ENCODE data around the gene AK1. TPM values are rescaled to one million over a fixed set of nuclear protein-coding genes. Genes with fewer than 3 reads are reported as not detected.
"Not testable (repeated sequence)": the region's sequence is repeated elsewhere in the genome, so short reads cannot be mapped to it uniquely, and the experiment has no call there.

AK1 gene
- total RNA-seq, 1 donor from 2014 or later, result 58.3 TPM

DNA sequence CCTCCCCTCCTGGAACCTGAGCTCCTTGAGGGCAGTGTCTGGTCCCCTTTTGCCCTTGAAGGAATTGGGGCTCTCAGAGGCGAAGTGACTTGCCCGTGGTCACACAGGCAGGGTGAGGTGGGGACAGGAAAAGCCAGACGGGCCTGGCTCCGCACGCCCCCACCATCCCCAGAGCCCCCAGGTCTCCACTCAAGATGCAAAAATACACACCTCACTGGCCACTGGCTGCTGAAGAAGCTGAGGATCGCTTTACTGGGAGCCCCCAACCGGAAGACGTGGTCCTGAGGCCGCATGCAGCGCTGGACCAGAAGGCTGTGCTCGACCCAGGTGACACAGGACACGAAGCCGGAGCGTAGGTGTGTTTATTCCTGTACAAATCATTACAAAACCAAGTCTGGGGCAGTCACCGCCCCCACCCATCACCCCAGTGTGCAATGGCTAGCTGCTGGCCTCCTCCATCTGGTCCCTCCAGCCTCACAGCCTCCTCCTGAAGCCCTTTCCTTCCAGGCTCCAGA, 7.6 kb upstream of the AK1 start:
- TF ChIP-seq, protein P1, sequence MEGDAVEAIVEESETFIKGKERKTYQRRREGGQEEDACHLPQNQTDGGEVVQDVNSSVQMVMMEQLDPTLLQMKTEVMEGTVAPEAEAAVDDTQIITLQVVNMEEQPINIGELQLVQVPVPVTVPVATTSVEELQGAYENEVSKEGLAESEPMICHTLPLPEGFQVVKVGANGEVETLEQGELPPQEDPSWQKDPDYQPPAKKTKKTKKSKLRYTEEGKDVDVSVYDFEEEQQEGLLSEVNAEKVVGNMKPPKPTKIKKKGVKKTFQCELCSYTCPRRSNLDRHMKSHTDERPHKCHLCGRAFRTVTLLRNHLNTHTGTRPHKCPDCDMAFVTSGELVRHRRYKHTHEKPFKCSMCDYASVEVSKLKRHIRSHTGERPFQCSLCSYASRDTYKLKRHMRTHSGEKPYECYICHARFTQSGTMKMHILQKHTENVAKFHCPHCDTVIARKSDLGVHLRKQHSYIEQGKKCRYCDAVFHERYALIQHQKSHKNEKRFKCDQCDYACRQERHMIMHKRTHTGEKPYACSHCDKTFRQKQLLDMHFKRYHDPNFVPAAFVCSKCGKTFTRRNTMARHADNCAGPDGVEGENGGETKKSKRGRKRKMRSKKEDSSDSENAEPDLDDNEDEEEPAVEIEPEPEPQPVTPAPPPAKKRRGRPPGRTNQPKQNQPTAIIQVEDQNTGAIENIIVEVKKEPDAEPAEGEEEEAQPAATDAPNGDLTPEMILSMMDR (conservative IDR thresholded peaks at IDR 0.05; ENCODE audit: low read depth, low read length), result no peak
- DNase-seq (ENCODE audit: low read depth), result no peak

GRCh38 chr9:127884427-127884911, 7.0 kb upstream of the AK1 start:
- DNase-seq (ENCODE audit: low read depth), result no peak
- no peak overlapping the region for H3K4me3 ChIP-seq (ENCODE audit: low read depth, low read length)
- TF ChIP-seq, protein P1 (conservative IDR thresholded peaks at IDR 0.05; ENCODE audit: low read depth, low read length), result no peak

More for the DNA sequence above, 7.6 kb upstream of the AK1 start:
- H3K4me3 ChIP-seq (ENCODE audit: low read depth, low read length), result no peak overlapping the region

- H3K4me3 ChIP-seq (ENCODE audit: low read depth, low read length), result no peak overlapping the region
- TF ChIP-seq, protein P1 (conservative IDR thresholded peaks at IDR 0.05; ENCODE audit: low read depth, low read length), result no peak
- no peak for DNase-seq (ENCODE audit: low read depth)
Observed at GRCh38 chr9:127883959-127884358, 6.5 kb upstream of the AK1 start.

- not testable (repeated sequence) for H3K4me3 ChIP-seq (ENCODE audit: low read depth, low read length); DNase-seq (ENCODE audit: low read depth)
Observed at GRCh38 chr9:127881715-127882114, 4.2 kb upstream of the AK1 start.

DNA sequence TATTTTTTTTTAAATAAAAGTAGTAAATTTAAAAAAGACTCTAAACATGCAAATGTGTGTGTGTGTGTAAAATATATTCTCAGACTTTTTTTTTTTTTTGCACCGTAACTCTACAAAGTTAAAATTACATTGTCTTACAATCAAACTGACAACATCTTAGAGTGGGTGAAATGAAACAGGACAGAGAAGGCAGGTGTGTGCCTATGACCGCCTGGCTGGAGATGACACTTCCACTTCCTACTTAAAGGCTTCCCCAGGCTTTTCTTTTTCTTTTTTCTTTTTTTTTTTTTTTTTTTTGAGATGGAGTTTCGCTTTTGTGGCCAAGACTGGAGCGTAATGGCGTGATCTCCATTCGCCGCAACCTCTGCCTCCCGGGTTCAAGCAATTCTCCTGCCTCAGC, 2.7 kb upstream of the AK1 start:
- no peak overlapping the region for H3K4me3 ChIP-seq (ENCODE audit: low read depth, low read length)
- DNase-seq (ENCODE audit: low read depth), result no peak
- TF ChIP-seq, protein P1 (conservative IDR thresholded peaks at IDR 0.05; ENCODE audit: low read depth, low read length), result no peak

GRCh38 chr9:127878652-127879390, 1.3 kb upstream of the AK1 start:
- H3K4me3 ChIP-seq (ENCODE audit: low read depth, low read length), result no peak overlapping the region

DNA sequence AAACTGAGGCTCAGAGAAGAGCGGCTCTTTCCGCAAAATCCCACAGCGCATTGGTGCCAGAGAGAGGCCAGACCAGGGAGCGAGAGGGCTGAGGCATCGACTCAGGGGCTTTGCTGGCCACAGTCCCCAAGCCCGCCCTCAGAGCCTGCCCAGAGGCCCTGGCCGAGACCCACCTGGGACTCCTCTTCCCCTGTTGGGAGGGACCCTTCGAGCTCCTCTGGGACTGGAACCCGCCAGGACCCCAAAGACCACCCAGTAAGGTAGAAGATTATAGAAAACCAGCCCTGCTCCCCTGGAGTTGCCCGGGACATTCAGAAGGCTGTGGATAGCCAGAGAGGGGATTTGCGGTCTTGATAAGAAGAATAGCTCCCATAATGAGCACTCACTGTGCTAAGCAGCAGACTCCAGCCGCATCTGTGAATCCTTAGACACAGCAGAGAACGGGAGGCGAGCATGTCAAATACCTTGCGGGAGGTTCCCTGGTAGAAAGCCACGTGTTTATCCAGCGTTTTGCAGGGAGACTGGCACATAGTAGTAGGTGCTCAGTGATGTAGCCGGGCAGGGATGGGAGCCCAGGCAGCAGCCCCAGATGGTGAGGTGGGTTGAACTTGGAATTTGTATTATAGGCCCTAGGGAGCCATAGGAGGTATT, 651 bp upstream of the AK1 start:
- TF ChIP-seq, protein P1 (conservative IDR thresholded peaks at IDR 0.05; ENCODE audit: low read depth, low read length), result no peak
- peak overlapping the region; percentile 57 for H3K4me3 ChIP-seq (ENCODE audit: low read depth, low read length)
- DNase-seq (ENCODE audit: low read depth), result no peak

More at GRCh38 chr9:127878652-127879390, 1.3 kb upstream of the AK1 start:
- no peak for DNase-seq (ENCODE audit: low read depth)
- TF ChIP-seq, protein P1 (conservative IDR thresholded peaks at IDR 0.05; ENCODE audit: low read depth, low read length), result no peak

All from epithelial cell of proximal tubule (primary cell).